Type B pancreatic cell (in vitro differentiated cells): Measurements from ENCODE around the gene SAPCD1. TPM values are rescaled to one million over a fixed set of nuclear protein-coding genes. Genes with fewer than 3 reads are reported as not detected.

ENCODE experiments used
- DNase-seq: peaks from one replicate; pipeline ENCODE4 v3.0.0; 2021; ENCODE audit warnings: mixed read lengths; ENCODE audit not compliant: unreplicated experiment; ENCODE audit errors: extremely low spot score
- H3K27ac Mint-ChIP-seq: 2 replicates; pipeline ENCODE4 v1.8.0; 2021; ENCODE audit warnings: mild to moderate bottlenecking, mixed read lengths
- H3K27me3 Mint-ChIP-seq: 2 replicates; pipeline ENCODE4 v1.8.0; 2021; ENCODE audit warnings: mixed read lengths
- H3K36me3 Mint-ChIP-seq: 2 replicates; pipeline ENCODE4 v1.8.0; 2021; ENCODE audit warnings: mixed read lengths
- H3K4me1 Mint-ChIP-seq: one replicate; pipeline ENCODE4 v1.8.0; 2021; ENCODE audit warnings: mixed read lengths; ENCODE audit not compliant: unreplicated experiment
- H3K4me3 Mint-ChIP-seq: 2 replicates; pipeline ENCODE4 v1.8.0; 2021; ENCODE audit warnings: mild to moderate bottlenecking, mixed read lengths
- H3K9me3 Mint-ChIP-seq: 2 replicates; pipeline ENCODE4 v1.8.0; 2021; ENCODE audit warnings: mixed read lengths
- CTCF ChIP-seq: fragments of 200-600 bp; sonication (generic); conservative IDR thresholded peaks from 2 replicates; pipeline ENCODE4 v1.5.0; 2021; ENCODE audit warnings: antibody characterized with exemption, mild to moderate bottlenecking
- long read RNA-seq: library from polyadenylated mRNA; unstranded; transcript quantifications from one replicate; pipeline ENCODE4 v2.0.0, GENCODE V29; 2020
- total RNA-seq: library from RNA; stranded (reverse); gene quantifications from 2 replicates; pipeline ENCODE4 v1.2.1, GENCODE V29; 2021; ENCODE audit warnings: low replicate concordance

SAPCD1 gene
- total RNA-seq, result 3.2 and 8.9 TPM in 2 replicates
- long read RNA-seq, result 0 reads

GRCh38 chr6:31762356-31762755, at the start of gene SAPCD1:
SAPCD1 (plus strand) TSS chr6:31762656; CDS start chr6:31763055, 399 bp downstream.
- Mint-ChIP-seq H3K4me3 (no peak within 1 kb of the TSS), H3K9me3 (no peaks in the 10 kb centered on the region), H3K27ac (peak within 1 kb of the TSS; percentile 62), H3K4me1 (peaks cover 11% of the 10 kb centered on the region), H3K27me3 (no peaks in the 10 kb centered on the region), H3K36me3 (peaks cover 25% of the 10 kb centered on the region)
- DNase-seq, result no peak
- TF ChIP-seq CTCF, result no peak

GRCh38 chr6:31713465-31713864, 49.0 kb upstream of the SAPCD1 start:
- Mint-ChIP-seq H3K9me3 (no peaks in the 10 kb centered on the region), H3K4me1 (peaks cover 40% of the 10 kb centered on the region), H3K4me3 (peak overlapping the region; percentile 80), H3K36me3 (no peaks in the 10 kb centered on the region), H3K27ac (peak overlapping the region; percentile 93), H3K27me3 (no peaks in the 10 kb centered on the region)
- no peak for TF ChIP-seq CTCF
- DNase-seq, result no peak

GRCh38 chr6:31713991-31714684, 48.3 kb upstream of the SAPCD1 start:
- Mint-ChIP-seq H3K27ac (peak overlapping the region; percentile 93), H3K4me3 (peak overlapping the region; percentile 80), H3K4me1 (peaks cover 44% of the 10 kb centered on the region), H3K36me3 (no peaks in the 10 kb centered on the region), H3K9me3 (no peaks in the 10 kb centered on the region), H3K27me3 (no peaks in the 10 kb centered on the region)
- no peak for DNase-seq
- no peak for TF ChIP-seq CTCF

- no peaks in the 10 kb centered on the region for H3K27me3 Mint-ChIP-seq
- peaks cover 46% of the 10 kb centered on the region for H3K4me1 Mint-ChIP-seq
- peak within 1 kb of the TSS; percentile 80 for H3K4me3 Mint-ChIP-seq
- H3K9me3 Mint-ChIP-seq, result peaks cover 2% of the 10 kb centered on the region
- no peak for TF ChIP-seq CTCF
- no peak for DNase-seq
- H3K27ac Mint-ChIP-seq, result peak within 1 kb of the TSS; percentile 93
- no peaks in the 10 kb centered on the region for H3K36me3 Mint-ChIP-seq
These were observed 47.2 kb upstream of the SAPCD1 start, which contains the start of gene LY6G6D for GRCh38 chr6:31715022-31715958. LY6G6D (plus strand) TSS chr6:31715348; CDS start chr6:31715356, 8 bp downstream.

GRCh38 chr6:31717499-31718222, 44.8 kb upstream of the SAPCD1 start:
- H3K27me3 Mint-ChIP-seq, result no peaks in the 10 kb centered on the region
- H3K27ac Mint-ChIP-seq, result peak overlapping the region; percentile 90
- no peaks in the 10 kb centered on the region for H3K36me3 Mint-ChIP-seq
- TF ChIP-seq CTCF, result no peak
- no peak for DNase-seq
- peaks cover 5% of the 10 kb centered on the region for H3K9me3 Mint-ChIP-seq
- H3K4me3 Mint-ChIP-seq, result peak overlapping the region; percentile 67
- H3K4me1 Mint-ChIP-seq, result peaks cover 37% of the 10 kb centered on the region
